Spleen (tissue), 11 donors: ENCODE results near the gene CHURC1. TPM values are rescaled to one million over a fixed set of nuclear protein-coding genes. Genes with fewer than 3 reads are reported as not detected.

ENCODE experiments used
- DNase-seq: peaks from one replicate; pipeline ENCODE4 v3.0.0-alpha.2; 2020
- H3K27ac ChIP-seq, 8 donors: fragments of 200-600 bp; sonication (generic) in 7 of 8; 1 replicate in 4 of 8; 2 replicates in 4 of 8; pipeline versions ENCODE4 v1.5.0 to v1.8.0; 2016 to 2021; ENCODE audit warnings: inconsistent platforms in 4 of 8, mild to moderate bottlenecking in 4 of 8, moderate library complexity in 1 of 8
- H3K27me3 ChIP-seq, 7 donors: fragments of 200-600 bp; sonication (generic) in 6 of 7; replicated peaks in 1 of 7; 1 replicate in 4 of 7; 2 replicates in 3 of 7; pipeline versions ENCODE4 v1.5.0 to v1.8.0; 2016 to 2021; ENCODE audit warnings: inconsistent platforms in 3 of 7, mild to moderate bottlenecking in 1 of 7
- H3K36me3 ChIP-seq, 6 donors: fragments of 200-600 bp; sonication (generic) in 5 of 6; 1 replicate in 4 of 6; 2 replicates in 2 of 6; pipeline versions ENCODE4 v1.5.0 to v1.8.0; 2016 to 2021; ENCODE audit warnings: inconsistent platforms in 2 of 6
- H3K4me1 ChIP-seq, 6 donors: fragments of 200-600 bp; sonication (generic) in 5 of 6; 1 replicate in 3 of 6; 2 replicates in 3 of 6; pipeline versions ENCODE4 v1.5.0 to v1.8.0; 2016 to 2021; ENCODE audit warnings: inconsistent platforms in 3 of 6
- H3K4me3 ChIP-seq, 8 donors: fragments of 200-600 bp; sonication (generic) in 7 of 8; 1 replicate in 4 of 8; 2 replicates in 4 of 8; pipeline versions ENCODE4 v1.5.0 to v1.8.0; 2016 to 2021; ENCODE audit warnings: inconsistent platforms in 4 of 8, mild to moderate bottlenecking in 4 of 8, moderate library complexity in 2 of 8
- H3K9me3 ChIP-seq, 8 donors: fragments of 200-600 bp; sonication (generic) in 7 of 8; 1 replicate in 4 of 8; 2 replicates in 4 of 8; pipeline versions ENCODE4 v1.5.0 to v1.8.0; 2016 to 2021; ENCODE audit warnings: inconsistent platforms in 4 of 8
- CTCF ChIP-seq, 11 experiments: fragments of 200-600 bp in 7 of 11; fragments of 450-650 bp in 4 of 11; sonication (generic) in 4 of 11; IDR thresholded peaks in 8 of 11; conservative IDR thresholded peaks in 3 of 11; 1 replicate in 7 of 11; 2 replicates in 4 of 11; pipeline versions ENCODE4 v1.4.0 to v1.8.0; 2016 to 2021; ENCODE audit warnings: antibody characterized with exemption in 11 of 11, inconsistent platforms in 4 of 11, mild to moderate bottlenecking in 1 of 11
- POLR2A ChIP-seq, 3 donors: fragments of 450-650 bp; IDR thresholded peaks; one replicate each; pipeline ENCODE4 v1.5.1; 2017; ENCODE audit warnings: antibody characterized with exemption in 3 of 3, mild to moderate bottlenecking in 1 of 3
- POLR2AphosphoS5 ChIP-seq, 3 donors: sonication (generic); formaldehyde crosslinking; IDR thresholded peaks; one replicate each; pipeline ENCODE4 v1.5.1; 2017; ENCODE audit warnings: antibody characterized with exemption in 3 of 3
- WGBS, 5 donors: extraction: QIAGEN DNeasy Blood & Tissue Kit in 3 of 5; methylation state at CpG; one replicate each; pipeline versions ENCODE4 v1.1.5 to v1.1.7; 2013 to 2018; 5-methylcytosine and 5-hydroxymethylcytosine counted together
- intact Hi-C: fragments of 100-400 bp; cut with DNase I; formaldehyde crosslinking; loops from one replicate; pipeline ENCODE4 v1.15.0; 2023; ENCODE audit warnings: low total_unique reads
- polyA plus RNA-seq, 3 donors: library from polyadenylated mRNA; stranded (reverse); fragments of 200-250 nt; gene quantifications; one replicate each; pipeline ENCODE4 v1.2.1, GENCODE V29; 2013
- total RNA-seq, 7 donors: library from RNA; depleted of rRNA in 3 of 7; stranded (reverse); fragments of >200 nt in 3 of 7; fragmentation: NEBNext Ultra II Directional in 4 of 7; extraction: Animal tissue kit (Norgen Biotek cat#: 25700) in 4 of 7; gene quantifications; one replicate each; pipeline versions ENCODE4 v1.1.0 to v1.2.1, GENCODE V29; 2016 to 2021
- donor health status: healthy with polysubstance abuse.
- donor health status: DM: no; HTN: no; CAD: no; lungs with moderate emphysema.
- donor health status: DM: no; HTN: no; CAD: no.
- donor health status: Bipolar disorder and iron deficiency.
- donor health status: healthy.
- donor health status: DM: no; HTN: no; CAD: no.
- donor health status: DM: yes; HTN: yes; CAD: no.

CHURC1 gene
- total and polyA plus RNA-seq, 10 donors: 34.0 to 135 (median 64.2) TPM

DNA sequence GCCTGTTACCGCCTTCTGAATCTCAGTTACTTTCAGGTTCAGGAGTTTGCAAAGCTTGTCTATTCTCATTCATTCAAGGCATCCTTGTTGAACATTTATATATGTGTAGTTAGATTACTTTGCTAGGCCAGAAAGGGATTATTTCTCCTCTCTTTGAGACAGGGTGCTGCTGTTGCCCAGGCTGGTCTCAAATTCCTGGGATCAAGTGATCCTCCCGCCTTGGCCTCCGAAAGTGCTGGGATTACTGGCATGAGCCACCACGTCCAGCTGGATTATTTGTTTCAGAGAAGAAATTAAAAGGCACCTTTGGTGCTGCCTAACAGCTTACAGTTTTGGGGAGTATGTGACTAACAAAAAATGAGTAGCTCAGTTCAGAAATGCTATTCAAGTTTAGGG lies 772 bp downstream of the CHURC1 start:
- intact Hi-C loops: no loop called here
- no peak for DNase-seq
- H3K4me1 ChIP-seq: peaks cover 22 to 60% (median 50%) of the 10 kb centered on the region in 6 donors
- no peaks in the 10 kb centered on the region for H3K27me3 ChIP-seq
- 31 to 47% (median 43%) methylated on average over 4 of the region's 4 CpGs for WGBS, 5 donors
- H3K36me3 ChIP-seq: peaks cover 0 to 12% (median 0%) of the 10 kb centered on the region in 6 donors
- no peaks in the 10 kb centered on the region for H3K9me3 ChIP-seq
- H3K27ac ChIP-seq: peak overlapping the region; percentile 96 to 99 (median 98)
- TF ChIP-seq POLR2AphosphoS5 (IDR thresholded peaks at IDR 0.05): no peak
- no peak for TF ChIP-seq CTCF (IDR thresholded peaks at IDR 0.05 in 8 of 11, conservative IDR thresholded peaks at IDR 0.05 in 3 of 11)
- no peak for TF ChIP-seq POLR2A (IDR thresholded peaks at IDR 0.05)
- peak overlapping the region; percentile 68 to 89 (median 84) for H3K4me3 ChIP-seq

GRCh38 chr14:64915797-64916196 lies 1.5 kb downstream of the CHURC1 start:
- peak overlapping the region in 3 of 8 donors; percentile 75 to 85 (median 80) for H3K4me3 ChIP-seq
- peak overlapping the region in 5 of 8 donors; percentile 96 to 99 (median 99) for H3K27ac ChIP-seq
- peaks cover 22 to 65% (median 53%) of the 10 kb centered on the region in 6 donors for H3K4me1 ChIP-seq
- no peaks in the 10 kb centered on the region for H3K9me3 ChIP-seq
- intact Hi-C loops: no loop called here
- DNase-seq: no peak
- H3K27me3 ChIP-seq: no peaks in the 10 kb centered on the region
- TF ChIP-seq CTCF (IDR thresholded peaks at IDR 0.05 in 8 of 11, conservative IDR thresholded peaks at IDR 0.05 in 3 of 11): peak in 1 of 11 experiments; percentile 15
- TF ChIP-seq POLR2AphosphoS5 (IDR thresholded peaks at IDR 0.05): no peak
- whole genome bisulfite sequencing, 5 donors: 58 to 83% (median 64%) methylated on average over 2 of the region's 2 CpGs
- peaks cover 0 to 12% (median 0%) of the 10 kb centered on the region in 6 donors for H3K36me3 ChIP-seq

- Histone ChIP-seq H3K4me1 (peaks cover 22 to 86% (median 53%) of the 10 kb centered on the region in 6 donors), H3K36me3 (peaks cover 0 to 12% (median 0%) of the 10 kb centered on the region in 6 donors), H3K4me3 (no peak overlapping the region), H3K27ac (no peak overlapping the region), H3K27me3 (no peaks in the 10 kb centered on the region), H3K9me3 (no peaks in the 10 kb centered on the region)
- TF ChIP-seq POLR2A (IDR thresholded peaks at IDR 0.05) (no peak), POLR2AphosphoS5 (IDR thresholded peaks at IDR 0.05) (no peak), CTCF (IDR thresholded peaks at IDR 0.05 in 8 of 11, conservative IDR thresholded peaks at IDR 0.05 in 3 of 11) (no peak)
- WGBS, 5 donors: 92 to 96% (median 95%) methylated on average over 4 of the region's 4 CpGs
- intact Hi-C loops: no loop called here
- DNase-seq: no peak
Measured at GRCh38 chr14:64918216-64918615, 4.0 kb downstream of the CHURC1 start.

GRCh38 chr14:64919215-64919614 lies 5.0 kb downstream of the CHURC1 start:
- Histone ChIP-seq H3K4me3 (no peak overlapping the region), H3K4me1 (peaks cover 22 to 90% (median 51%) of the 10 kb centered on the region in 6 donors), H3K27ac (no peak overlapping the region), H3K36me3 (peaks cover 0 to 19% (median 6%) of the 10 kb centered on the region in 6 donors), H3K27me3 (no peaks in the 10 kb centered on the region), H3K9me3 (no peaks in the 10 kb centered on the region)
- intact Hi-C loops: no loop called here
- DNase-seq: no peak
- TF ChIP-seq POLR2A (IDR thresholded peaks at IDR 0.05) (no peak), CTCF (IDR thresholded peaks at IDR 0.05 in 8 of 11, conservative IDR thresholded peaks at IDR 0.05 in 3 of 11) (no peak), POLR2AphosphoS5 (IDR thresholded peaks at IDR 0.05) (no peak)
